Activated CD8-positive, alpha-beta T cell treated with anti-CD3 and anti-CD28 coated beads for 36 hours (primary cell): ENCODE measurements around the gene HOXD13. TPM values are rescaled to one million over a fixed set of nuclear protein-coding genes. Genes with fewer than 3 reads are reported as not detected.
A peak's percentile ranks its signal among the peaks of the same experiment; 100 is the strongest.

ENCODE experiments used
- ATAC-seq: fragments of 200-7000 bp; cut with Tn5 transposase; one replicate; pipeline ENCODE4 v1.10.0; 2021; ENCODE audit warnings: mild to moderate bottlenecking, moderate library complexity
- CTCF ChIA-PET: fragments of 350-600 bp; sonication (Branson Sonifier 250); formaldehyde crosslinking; loops from one replicate; lab custom pipeline; 2021; ENCODE audit warnings: antibody characterized with exemption; lab: Charles Lee
- POLR2A ChIA-PET: fragments of 350-600 bp; sonication (Branson Sonifier 250); formaldehyde crosslinking; loops from one replicate; lab custom pipeline; 2021; ENCODE audit warnings: antibody characterized with exemption; lab: Charles Lee
- DNase-seq: peaks from one replicate; pipeline ENCODE4 v3.0.0-alpha.2; 2020
- H3K27ac Mint-ChIP-seq: one replicate; pipeline ENCODE4 v1.8.0; 2021; ENCODE audit warnings: mild to moderate bottlenecking, mixed read lengths
- H3K27me3 Mint-ChIP-seq: one replicate; pipeline ENCODE4 v1.8.0; 2021; ENCODE audit warnings: mixed read lengths
- H3K36me3 Mint-ChIP-seq: one replicate; pipeline ENCODE4 v1.8.0; 2021; ENCODE audit warnings: low read depth, mixed read lengths
- H3K4me1 Mint-ChIP-seq: one replicate; pipeline ENCODE4 v1.8.0; 2021; ENCODE audit warnings: low read depth, mixed read lengths
- H3K4me3 Mint-ChIP-seq: one replicate; pipeline ENCODE4 v1.8.0; 2021; ENCODE audit warnings: mild to moderate bottlenecking, moderate library complexity, mixed read lengths
- H3K9me3 Mint-ChIP-seq: one replicate; pipeline ENCODE4 v1.8.0; 2021; ENCODE audit warnings: mixed read lengths
- intact Hi-C: fragments of 100-400 bp; cut with micrococcal nuclease; formaldehyde crosslinking; loops from one replicate; pipeline ENCODE4 v1.10.0; 2022
- total RNA-seq, 2 experiments: library from RNA; stranded (reverse); gene quantifications; one replicate each; pipeline ENCODE4 v1.2.3, GENCODE V29; 2021
- TF ChIP-seq, protein P1 (sequence below): fragments of 200-600 bp; IDR thresholded peaks from one replicate; pipeline ENCODE4 v1.8.0; 2022; ENCODE audit warnings: antibody characterized with exemption, mild to moderate bottlenecking

The HOXD13 gene
- total RNA-seq, 2 experiments from 2014 or later, result not detected

DNA sequence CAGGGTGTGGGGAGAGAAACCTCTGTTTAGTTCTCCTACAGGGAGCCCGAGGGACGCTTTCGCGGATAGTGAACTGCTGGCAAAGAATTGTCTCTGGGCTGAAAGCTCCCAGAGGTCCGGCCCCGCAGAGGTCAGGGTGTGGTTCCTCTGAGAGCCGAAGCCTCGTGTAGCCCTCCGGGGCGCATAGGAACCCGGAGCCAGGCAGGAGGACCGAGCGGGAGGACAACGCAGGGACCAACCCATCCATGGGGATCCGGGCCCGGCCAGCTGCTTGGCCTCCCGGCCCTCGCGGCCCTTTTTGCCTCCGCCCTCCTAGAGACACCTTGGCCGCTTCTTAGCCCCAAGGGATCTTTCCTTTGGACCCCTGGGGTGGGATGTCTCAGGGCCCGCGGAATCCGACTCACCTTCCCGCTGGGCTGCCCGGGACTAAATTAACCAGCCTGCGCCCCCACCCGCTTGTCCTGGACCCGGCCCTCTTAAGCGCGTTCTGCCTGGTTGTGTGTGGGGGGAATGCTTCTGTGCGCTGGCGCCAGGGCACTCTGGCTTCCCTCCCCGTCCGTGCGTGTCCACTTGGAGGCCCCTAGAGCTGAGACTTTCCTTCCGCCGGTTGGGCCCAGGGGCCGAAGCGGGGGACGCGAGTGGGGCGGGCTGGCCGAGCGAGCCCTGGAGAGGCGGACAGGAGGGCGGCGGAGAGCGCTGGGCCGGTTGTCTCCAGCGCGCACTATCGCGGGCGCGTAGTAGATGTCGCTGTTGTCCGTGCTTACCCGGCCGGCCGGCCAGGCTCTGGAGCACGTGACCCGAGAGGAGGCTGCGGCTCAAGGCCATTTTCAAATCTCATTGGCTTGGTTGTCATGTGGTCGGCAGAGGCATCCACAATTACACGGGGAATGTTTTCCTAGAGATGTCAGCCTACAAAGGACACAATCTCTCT, 23.6 kb downstream of the HOXD13 start, which contains the start of gene HOXD10:
HOXD10 (plus strand) TSS at position 896 of the 931 bp plus-strand sequence. CDS start 56 bp downstream, outside the sequence.
- POLR2A ChIA-PET, result no interaction called here
- no peak for DNase-seq
- Mint-ChIP-seq H3K4me1 (peaks cover 5% of the 10 kb centered on the region), H3K27ac (no peak within 1 kb of the TSS), H3K4me3 (no peak within 1 kb of the TSS), H3K27me3 (peaks cover 89% of the 10 kb centered on the region), H3K9me3 (peaks cover 6% of the 10 kb centered on the region), H3K36me3 (no peaks in the 10 kb centered on the region)
- CTCF ChIA-PET, result interaction anchor here (5.2 kb wide), 1 partner anchor 11 kb away, joined by 28 read pairs; no protein-coding TSS in a partner anchor
- no peak for ATAC-seq
- TF ChIP-seq, protein P1, sequence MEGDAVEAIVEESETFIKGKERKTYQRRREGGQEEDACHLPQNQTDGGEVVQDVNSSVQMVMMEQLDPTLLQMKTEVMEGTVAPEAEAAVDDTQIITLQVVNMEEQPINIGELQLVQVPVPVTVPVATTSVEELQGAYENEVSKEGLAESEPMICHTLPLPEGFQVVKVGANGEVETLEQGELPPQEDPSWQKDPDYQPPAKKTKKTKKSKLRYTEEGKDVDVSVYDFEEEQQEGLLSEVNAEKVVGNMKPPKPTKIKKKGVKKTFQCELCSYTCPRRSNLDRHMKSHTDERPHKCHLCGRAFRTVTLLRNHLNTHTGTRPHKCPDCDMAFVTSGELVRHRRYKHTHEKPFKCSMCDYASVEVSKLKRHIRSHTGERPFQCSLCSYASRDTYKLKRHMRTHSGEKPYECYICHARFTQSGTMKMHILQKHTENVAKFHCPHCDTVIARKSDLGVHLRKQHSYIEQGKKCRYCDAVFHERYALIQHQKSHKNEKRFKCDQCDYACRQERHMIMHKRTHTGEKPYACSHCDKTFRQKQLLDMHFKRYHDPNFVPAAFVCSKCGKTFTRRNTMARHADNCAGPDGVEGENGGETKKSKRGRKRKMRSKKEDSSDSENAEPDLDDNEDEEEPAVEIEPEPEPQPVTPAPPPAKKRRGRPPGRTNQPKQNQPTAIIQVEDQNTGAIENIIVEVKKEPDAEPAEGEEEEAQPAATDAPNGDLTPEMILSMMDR, result no peak
- intact Hi-C loops, result no loop called here

DNA sequence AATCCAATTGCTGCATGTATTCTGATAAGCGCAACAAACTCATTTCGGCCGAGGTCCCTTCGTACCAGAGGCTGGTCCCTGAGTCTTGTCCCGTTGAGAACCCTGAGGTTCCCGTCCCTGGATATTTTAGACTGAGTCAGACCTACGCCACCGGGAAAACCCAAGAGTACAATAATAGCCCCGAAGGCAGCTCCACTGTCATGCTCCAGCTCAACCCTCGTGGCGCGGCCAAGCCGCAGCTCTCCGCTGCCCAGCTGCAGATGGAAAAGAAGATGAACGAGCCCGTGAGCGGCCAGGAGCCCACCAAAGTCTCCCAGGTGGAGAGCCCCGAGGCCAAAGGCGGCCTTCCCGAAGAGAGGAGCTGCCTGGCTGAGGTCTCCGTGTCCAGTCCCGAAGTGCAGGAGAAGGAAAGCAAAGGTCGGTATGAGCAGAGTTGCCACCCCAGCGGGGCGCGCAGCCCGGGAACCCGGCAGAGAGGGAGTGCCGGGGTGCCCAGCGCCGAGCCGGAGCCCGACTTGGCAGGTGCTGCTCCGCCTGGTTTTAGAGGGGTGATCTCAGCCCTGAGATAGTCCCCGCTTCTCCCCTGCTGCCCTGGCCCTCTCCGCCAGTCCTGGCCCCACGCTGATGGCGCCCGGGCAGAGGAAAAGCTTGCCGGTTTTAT, 24.8 kb downstream of the HOXD13 start:
- ChIA-PET POLR2A (no interaction called here), CTCF (interaction anchor here (1.0 to 5.2 kb wide), 2 partner anchors 9 to 1031 kb away, joined by 3 to 28 read pairs; no protein-coding TSS in a partner anchor)
- Mint-ChIP-seq H3K36me3 (no peaks in the 10 kb centered on the region), H3K27me3 (peaks cover 82% of the 10 kb centered on the region), H3K4me3 (no peak overlapping the region), H3K9me3 (peaks cover 6% of the 10 kb centered on the region), H3K4me1 (peaks cover 4% of the 10 kb centered on the region), H3K27ac (no peak overlapping the region)
- ATAC-seq (no peak), DNase-seq (no peak)
- intact Hi-C loops, result no loop called here
- TF ChIP-seq, protein P1, result no peak

DNA sequence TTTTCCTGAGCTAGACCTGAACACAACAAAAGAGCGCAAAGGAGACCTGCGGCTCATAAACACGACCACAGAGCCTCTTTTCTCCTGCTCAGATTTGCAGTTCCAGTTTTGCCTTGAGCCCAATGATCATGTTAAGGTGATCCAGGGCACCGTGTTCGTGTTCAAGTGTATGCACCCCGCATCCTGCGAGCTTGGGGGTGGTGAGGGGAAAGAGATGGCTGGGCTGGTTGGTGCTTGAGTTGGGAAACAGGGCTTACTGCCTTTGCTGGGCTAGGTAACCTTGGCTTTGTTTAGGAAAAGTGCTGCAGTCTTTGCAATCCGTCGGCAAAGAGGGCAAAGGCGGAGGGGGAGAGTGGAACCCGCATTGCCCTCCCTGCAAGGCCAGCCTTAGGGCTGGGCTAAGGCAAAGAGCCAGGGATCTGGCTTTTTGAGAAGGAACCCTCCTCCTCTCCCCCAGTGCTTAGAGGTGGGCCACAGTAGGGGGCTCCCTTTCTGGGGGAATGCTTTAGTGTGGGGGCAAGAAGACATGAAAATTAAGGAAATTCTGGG, 25.4 kb downstream of the HOXD13 start:
- POLR2A ChIA-PET, result no interaction called here
- Mint-ChIP-seq H3K4me1 (peaks cover 5% of the 10 kb centered on the region), H3K9me3 (peaks cover 6% of the 10 kb centered on the region), H3K27me3 (peaks cover 79% of the 10 kb centered on the region), H3K36me3 (no peaks in the 10 kb centered on the region), H3K4me3 (no peak overlapping the region), H3K27ac (no peak overlapping the region)
- TF ChIP-seq, protein P1, result no peak
- intact Hi-C loops, result no loop called here
- DNase-seq (no peak), ATAC-seq (no peak)
- CTCF ChIA-PET, result interaction anchor here (1.0 to 5.2 kb wide), 3 partner anchors 9 to 1031 kb away, joined by 3 to 28 read pairs (median 3); no protein-coding TSS in a partner anchor

DNA sequence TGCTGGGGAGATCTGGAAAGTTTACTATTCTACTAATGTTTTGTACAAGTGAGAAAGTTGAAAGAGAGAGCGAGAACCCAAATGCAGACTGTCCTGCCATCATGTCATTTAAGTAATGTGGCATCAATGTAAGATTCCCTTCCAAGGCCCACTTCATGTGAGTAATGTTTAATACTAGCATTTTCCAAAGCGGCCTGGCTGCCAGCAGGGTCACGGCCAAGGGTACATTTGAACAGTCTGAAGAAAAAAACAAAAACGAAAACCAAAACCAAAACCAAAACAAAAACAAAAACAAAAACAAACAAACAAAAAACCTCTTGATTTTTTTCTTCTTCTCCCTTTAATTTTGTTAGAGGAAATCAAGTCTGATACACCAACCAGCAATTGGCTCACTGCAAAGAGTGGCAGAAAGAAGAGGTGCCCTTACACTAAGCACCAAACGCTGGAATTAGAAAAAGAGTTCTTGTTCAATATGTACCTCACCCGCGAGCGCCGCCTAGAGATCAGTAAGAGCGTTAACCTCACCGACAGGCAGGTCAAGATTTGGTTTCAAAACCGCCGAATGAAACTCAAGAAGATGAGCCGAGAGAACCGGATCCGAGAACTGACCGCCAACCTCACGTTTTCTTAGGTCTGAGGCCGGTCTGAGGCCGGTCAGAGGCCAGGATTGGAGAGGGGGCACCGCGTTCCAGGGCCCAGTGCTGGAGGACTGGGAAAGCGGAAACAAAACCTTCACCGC, 26.2 kb downstream of the HOXD13 start:
- intact Hi-C loops, result no loop called here
- Mint-ChIP-seq H3K4me1 (peaks cover 6% of the 10 kb centered on the region), H3K4me3 (no peak overlapping the region), H3K36me3 (no peaks in the 10 kb centered on the region), H3K27ac (no peak overlapping the region), H3K27me3 (peaks cover 74% of the 10 kb centered on the region), H3K9me3 (peaks cover 6% of the 10 kb centered on the region)
- TF ChIP-seq, protein P1, result peak; percentile 68
- ChIA-PET CTCF (interaction anchor here (1.0 kb wide), 1 partner anchor 8 kb away, joined by 3 read pairs; no protein-coding TSS in a partner anchor), POLR2A (no interaction called here)
- ATAC-seq (no peak), DNase-seq (peak; percentile 68)
